Measurements from ENCODE around the gene SLC16A5. TPM values are rescaled to one million over a fixed set of nuclear protein-coding genes. Genes with fewer than 3 reads are reported as not detected.

SLC16A5 gene
- total RNA-seq, 1 experiment from 2014 or later, result 17.1 TPM

- Histone ChIP-seq H3K4me2 (ENCODE audit: insufficient read depth, insufficient read length, low read length) (no peak overlapping the region), H3K9ac (ENCODE audit: extremely low read depth, insufficient read length, low read length) (no peak overlapping the region)
- no CpG with 5 or more reads among the region's 5 CpGs for WGBS (ENCODE audit: extremely low coverage, insufficient read length, low lambda C conversion rate)
Measured at GRCh38 chr17:75049057-75049456, 38.7 kb upstream of the SLC16A5 start.

More at GRCh38 chr17:75049057-75049456, 38.7 kb upstream of the SLC16A5 start:
- Histone ChIP-seq H2AK5ac (ENCODE audit: insufficient read length, low read length) (no peak overlapping the region), H3K56ac (ENCODE audit: insufficient read length, low read depth, low read length) (no peak overlapping the region), H3K18ac (ENCODE audit: insufficient read length, low read depth, low read length) (no peak overlapping the region), H4K8ac (replicated peaks; ENCODE audit: insufficient read length, low read depth, low read length) (no peak overlapping the region), H3T11ph (ENCODE audit: low read length) (no peak overlapping the region), H3K27me3 (ENCODE audit: insufficient read depth, low read length) (no peaks in the 10 kb centered on the region), H2BK120ac (ENCODE audit: low read depth, low read length, poor library complexity, severe bottlenecking) (no peak overlapping the region), H2BK12ac (ENCODE audit: insufficient read length, low read depth, low read length) (no peak overlapping the region), H4K20me1 (ENCODE audit: control insufficient read depth, insufficient read depth, insufficient read length) (no peaks in the 10 kb centered on the region), H3K79me2 (ENCODE audit: insufficient read depth, low read length) (peaks cover 13% of the 10 kb centered on the region; the same call in 1 of the 2 replicates), H2BK20ac (ENCODE audit: low read depth, low read length, poor library complexity, severe bottlenecking) (no peak overlapping the region), H2BK5ac (ENCODE audit: insufficient read length, low read length) (no peak overlapping the region), H3K4me1 (ENCODE audit: insufficient read depth, low read length) (no peaks in the 10 kb centered on the region), H3K4ac (ENCODE audit: low read depth, low read length) (no peak overlapping the region), H3K23me2 (ENCODE audit: insufficient read length, low read depth, low read length, poor library complexity, severe bottlenecking) (peaks cover 6% of the 10 kb centered on the region), H3K23ac (ENCODE audit: insufficient read length, low read depth, low read length) (no peak overlapping the region), H4K91ac (ENCODE audit: insufficient read length, low read depth, low read length) (no peak overlapping the region), H3K79me1 (ENCODE audit: insufficient read depth, low read depth, low read length, poor library complexity, severe bottlenecking) (peaks cover 5% of the 10 kb centered on the region), H4K5ac (ENCODE audit: insufficient read length, low read depth, low read length) (no peak overlapping the region), H3K27ac (ENCODE audit: insufficient read length, low read depth, low read length) (no peak overlapping the region), H3K9me3 (ENCODE audit: control insufficient read depth, low read depth, low read length) (no peaks in the 10 kb centered on the region), H2BK15ac (ENCODE audit: low read depth, low read length) (no peak overlapping the region), H3K14ac (ENCODE audit: insufficient read depth, low read length) (no peak overlapping the region), H2AFZ (ENCODE audit: low read length) (no peak overlapping the region)
- no peak overlapping the region for H3K27ac Mint-ChIP-seq
- no peak for TF ChIP-seq CTCF (conservative IDR thresholded peaks at IDR 0.05)
- H3K4me3 Mint-ChIP-seq, result peak overlapping the region in 1 of 2 experiments; percentile 100; a peak in 2 of 5 replicates
- DNase-seq, result no peak
- H3K9me3 Mint-ChIP-seq, result peaks cover 0 to 2% of the 10 kb centered on the region in 2 experiments; a peak in 1 of 5 replicates
- H3K27me3 Mint-ChIP-seq (ENCODE audit: low read depth), result no peaks in the 10 kb centered on the region
- H3K36me3 Mint-ChIP-seq (ENCODE audit: insufficient read depth in 1 of 3, low read depth in 3 of 3), result peaks cover 26 to 60% (median 41%) of the 10 kb centered on the region in 3 experiments
- peaks cover 28 to 30% of the 10 kb centered on the region in 2 experiments for H3K4me1 Mint-ChIP-seq
